ENCODE measurements around the gene AGAP1.

AGAP1 gene

GRCh38 chr2:235898766-235899165, 404.9 kb downstream of the AGAP1 start:
- no peak overlapping the region for H3K4me3 ChIP-seq (ENCODE audit: severe bottlenecking)
- no peak for ATAC-seq (ENCODE audit: low read depth)
- no peaks in the 10 kb centered on the region for H3K9me3 ChIP-seq (ENCODE audit: severe bottlenecking)
- H3K4me1 ChIP-seq (ENCODE audit: insufficient read depth, poor library complexity, severe bottlenecking) = no peaks in the 10 kb centered on the region
- no peaks in the 10 kb centered on the region for H3K27me3 ChIP-seq (ENCODE audit: insufficient read depth, poor library complexity, severe bottlenecking)
- no peak overlapping the region for H3K27ac ChIP-seq (ENCODE audit: poor library complexity, severe bottlenecking)
- H3K36me3 ChIP-seq (ENCODE audit: low read depth) = no peaks in the 10 kb centered on the region
- TF ChIP-seq CTCF (IDR thresholded peaks at IDR 0.05; ENCODE audit: poor library complexity, severe bottlenecking) = no peak
- DNase-seq (ENCODE audit: low spot score) = no peak

- no peak for DNase-seq (ENCODE audit: low spot score)
- no peak overlapping the region for H3K4me3 ChIP-seq (ENCODE audit: severe bottlenecking)
- H3K27me3 ChIP-seq (ENCODE audit: insufficient read depth, poor library complexity, severe bottlenecking) = no peaks in the 10 kb centered on the region
- no peaks in the 10 kb centered on the region for H3K36me3 ChIP-seq (ENCODE audit: low read depth)
- no peak for TF ChIP-seq CTCF (IDR thresholded peaks at IDR 0.05; ENCODE audit: poor library complexity, severe bottlenecking)
- no peak for ATAC-seq (ENCODE audit: low read depth)
- no peak overlapping the region for H3K27ac ChIP-seq (ENCODE audit: poor library complexity, severe bottlenecking)
- no peaks in the 10 kb centered on the region for H3K9me3 ChIP-seq (ENCODE audit: severe bottlenecking)
- H3K4me1 ChIP-seq (ENCODE audit: insufficient read depth, poor library complexity, severe bottlenecking) = no peaks in the 10 kb centered on the region
Observed at GRCh38 chr2:235900631-235901030, 406.8 kb downstream of the AGAP1 start.

GRCh38 chr2:235901243-235901642, 407.4 kb downstream of the AGAP1 start:
- ATAC-seq (ENCODE audit: low read depth) (no peak), DNase-seq (ENCODE audit: low spot score) (no peak)
- no peaks in the 10 kb centered on the region for H3K9me3 ChIP-seq (ENCODE audit: severe bottlenecking)
- no peak for TF ChIP-seq CTCF (IDR thresholded peaks at IDR 0.05; ENCODE audit: poor library complexity, severe bottlenecking)
- no peaks in the 10 kb centered on the region for H3K36me3 ChIP-seq (ENCODE audit: low read depth)
- no peak overlapping the region for H3K27ac ChIP-seq (ENCODE audit: poor library complexity, severe bottlenecking)
- H3K4me1 ChIP-seq (ENCODE audit: insufficient read depth, poor library complexity, severe bottlenecking) = no peaks in the 10 kb centered on the region
- no peak overlapping the region for H3K4me3 ChIP-seq (ENCODE audit: severe bottlenecking)
- H3K27me3 ChIP-seq (ENCODE audit: insufficient read depth, poor library complexity, severe bottlenecking) = no peaks in the 10 kb centered on the region

- Histone ChIP-seq H3K27me3 (ENCODE audit: insufficient read depth, poor library complexity, severe bottlenecking) (no peaks in the 10 kb centered on the region), H3K9me3 (ENCODE audit: severe bottlenecking) (no peaks in the 10 kb centered on the region)
Observed at GRCh38 chr2:235903782-235904584, 410.1 kb downstream of the AGAP1 start.

More at GRCh38 chr2:235903782-235904584, 410.1 kb downstream of the AGAP1 start:
- no peak for ATAC-seq (ENCODE audit: low read depth)
- no peak for TF ChIP-seq CTCF (IDR thresholded peaks at IDR 0.05; ENCODE audit: poor library complexity, severe bottlenecking)
- Histone ChIP-seq H3K4me1 (ENCODE audit: insufficient read depth, poor library complexity, severe bottlenecking) (no peaks in the 10 kb centered on the region), H3K4me3 (ENCODE audit: severe bottlenecking) (no peak overlapping the region), H3K36me3 (ENCODE audit: low read depth) (peaks cover 4% of the 10 kb centered on the region; the same call in 1 of the 2 replicates), H3K27ac (ENCODE audit: poor library complexity, severe bottlenecking) (no peak overlapping the region)
- DNase-seq (ENCODE audit: low spot score) = no peak

Measured in RWPE2 (cell line).